NB4 (cell line): ENCODE results near the gene CEPT1.

Experiments used
- CTCF ChIP-seq: IDR thresholded peaks from one replicate; pipeline ENCODE4 v1.5.1; 2012; ENCODE audit warnings: low read depth, low read length
- MAX ChIP-seq: IDR thresholded peaks from 2 replicates; pipeline ENCODE4 v1.6.1; 2011; ENCODE audit warnings: low read depth, low read length
- MYC ChIP-seq: IDR thresholded peaks from 2 replicates; pipeline ENCODE4 v1.6.1; 2011; ENCODE audit warnings: low read depth, low read length
- POLR2A ChIP-seq: IDR thresholded peaks from 2 replicates; pipeline ENCODE4 v1.6.1; 2011; ENCODE audit warnings: mild to moderate bottlenecking; ENCODE audit not compliant: insufficient read length; ENCODE audit errors: extremely low read depth

- TF ChIP-seq CTCF (no peak), MYC (no peak), POLR2A (no peak), MAX (no peak)
Measured at GRCh38 chr1:111201275-111202090, 61.5 kb downstream of the CEPT1 start.
